Liver (tissue), 3 donors: Measurements from ENCODE around the gene KIR2DL1.
"Not testable (repeated sequence)": the region's sequence is repeated elsewhere in the genome, so short reads cannot be mapped to it uniquely, and the experiment has no call there.

Experiments used
- FOXA1 ChIP-seq: IDR thresholded peaks from 2 replicates; pipeline ENCODE4 v1.6.1; 2016; ENCODE audit warnings: antibody characterized with exemption
- GABPA ChIP-seq, 2 donors: IDR thresholded peaks in 1 of 2; conservative IDR thresholded peaks in 1 of 2; 2 replicates each; pipeline ENCODE4 v1.6.1; 2016; ENCODE audit warnings: antibody characterized with exemption in 2 of 2, mild to moderate bottlenecking in 1 of 2, moderate library complexity in 1 of 2
- HNF4G ChIP-seq: IDR thresholded peaks from 2 replicates; pipeline ENCODE4 v1.6.1; 2016; ENCODE audit warnings: antibody characterized with exemption
- RAD21 ChIP-seq, 2 donors: IDR thresholded peaks; 2 replicates each; pipeline ENCODE4 v1.6.1; 2016; ENCODE audit warnings: antibody characterized with exemption in 2 of 2, mild to moderate bottlenecking in 2 of 2
- REST ChIP-seq: IDR thresholded peaks from 2 replicates; pipeline ENCODE4 v1.6.1; 2016; ENCODE audit warnings: antibody characterized with exemption, mild to moderate bottlenecking
- SP1 ChIP-seq: IDR thresholded peaks from 2 replicates; pipeline ENCODE4 v1.6.1; 2018; ENCODE audit warnings: antibody characterized with exemption, mild to moderate bottlenecking
- TAF1 ChIP-seq: conservative IDR thresholded peaks from 2 replicates; pipeline ENCODE4 v1.6.1; 2016; ENCODE audit warnings: antibody characterized with exemption, mild to moderate bottlenecking
- ZBTB33 ChIP-seq: IDR thresholded peaks from 2 replicates; pipeline ENCODE4 v1.6.1; 2016; ENCODE audit warnings: antibody characterized with exemption
- TF ChIP-seq, protein P1 (sequence below): fragments of 150-350 bp; IDR thresholded peaks from 2 replicates; pipeline ENCODE4 v1.5.1; 2017; ENCODE audit warnings: improper control_type of control experiment, low read depth, low read length; ENCODE audit not compliant: missing input control
- TF ChIP-seq, protein P2 (sequence below): IDR thresholded peaks from 2 replicates; pipeline ENCODE4 v1.6.1; 2016; ENCODE audit warnings: antibody characterized with exemption
- donor health status: healthy.
- donor health status: healthy.

GRCh38 chr19:54771018-54771960, 1.7 kb downstream of the KIR2DL1 start:
- TF ChIP-seq REST; ZBTB33; RAD21 (IDR thresholded peaks at IDR 0.05); SP1; FOXA1; GABPA (IDR thresholded peaks at IDR 0.05 in 1 of 2, conservative IDR thresholded peaks at IDR 0.05 in 1 of 2); HNF4G; TAF1: not testable (repeated sequence)
- TF ChIP-seq, protein P1, sequence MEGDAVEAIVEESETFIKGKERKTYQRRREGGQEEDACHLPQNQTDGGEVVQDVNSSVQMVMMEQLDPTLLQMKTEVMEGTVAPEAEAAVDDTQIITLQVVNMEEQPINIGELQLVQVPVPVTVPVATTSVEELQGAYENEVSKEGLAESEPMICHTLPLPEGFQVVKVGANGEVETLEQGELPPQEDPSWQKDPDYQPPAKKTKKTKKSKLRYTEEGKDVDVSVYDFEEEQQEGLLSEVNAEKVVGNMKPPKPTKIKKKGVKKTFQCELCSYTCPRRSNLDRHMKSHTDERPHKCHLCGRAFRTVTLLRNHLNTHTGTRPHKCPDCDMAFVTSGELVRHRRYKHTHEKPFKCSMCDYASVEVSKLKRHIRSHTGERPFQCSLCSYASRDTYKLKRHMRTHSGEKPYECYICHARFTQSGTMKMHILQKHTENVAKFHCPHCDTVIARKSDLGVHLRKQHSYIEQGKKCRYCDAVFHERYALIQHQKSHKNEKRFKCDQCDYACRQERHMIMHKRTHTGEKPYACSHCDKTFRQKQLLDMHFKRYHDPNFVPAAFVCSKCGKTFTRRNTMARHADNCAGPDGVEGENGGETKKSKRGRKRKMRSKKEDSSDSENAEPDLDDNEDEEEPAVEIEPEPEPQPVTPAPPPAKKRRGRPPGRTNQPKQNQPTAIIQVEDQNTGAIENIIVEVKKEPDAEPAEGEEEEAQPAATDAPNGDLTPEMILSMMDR: not testable (repeated sequence)
- TF ChIP-seq, protein P2, sequence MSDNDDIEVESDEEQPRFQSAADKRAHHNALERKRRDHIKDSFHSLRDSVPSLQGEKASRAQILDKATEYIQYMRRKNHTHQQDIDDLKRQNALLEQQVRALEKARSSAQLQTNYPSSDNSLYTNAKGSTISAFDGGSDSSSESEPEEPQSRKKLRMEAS: not testable (repeated sequence)
